A549 treated with AZD2906 at 1 μM for 4 hours (cell line): Measurements from ENCODE around the gene KIF3C. TPM values are rescaled to one million over a fixed set of nuclear protein-coding genes. Genes with fewer than 3 reads are reported as not detected.

Experiments
- total RNA-seq: library from RNA; stranded (reverse); fragments of 200-300 nt; extraction: Qiagen RNA extraction; gene quantifications from 5 replicates; pipeline ENCODE4 v1.2.3, GENCODE V29; 2022

KIF3C gene
- 36.4 to 42.8 TPM (median 40.2 TPM) in 5 replicates for total RNA-seq

DNA sequence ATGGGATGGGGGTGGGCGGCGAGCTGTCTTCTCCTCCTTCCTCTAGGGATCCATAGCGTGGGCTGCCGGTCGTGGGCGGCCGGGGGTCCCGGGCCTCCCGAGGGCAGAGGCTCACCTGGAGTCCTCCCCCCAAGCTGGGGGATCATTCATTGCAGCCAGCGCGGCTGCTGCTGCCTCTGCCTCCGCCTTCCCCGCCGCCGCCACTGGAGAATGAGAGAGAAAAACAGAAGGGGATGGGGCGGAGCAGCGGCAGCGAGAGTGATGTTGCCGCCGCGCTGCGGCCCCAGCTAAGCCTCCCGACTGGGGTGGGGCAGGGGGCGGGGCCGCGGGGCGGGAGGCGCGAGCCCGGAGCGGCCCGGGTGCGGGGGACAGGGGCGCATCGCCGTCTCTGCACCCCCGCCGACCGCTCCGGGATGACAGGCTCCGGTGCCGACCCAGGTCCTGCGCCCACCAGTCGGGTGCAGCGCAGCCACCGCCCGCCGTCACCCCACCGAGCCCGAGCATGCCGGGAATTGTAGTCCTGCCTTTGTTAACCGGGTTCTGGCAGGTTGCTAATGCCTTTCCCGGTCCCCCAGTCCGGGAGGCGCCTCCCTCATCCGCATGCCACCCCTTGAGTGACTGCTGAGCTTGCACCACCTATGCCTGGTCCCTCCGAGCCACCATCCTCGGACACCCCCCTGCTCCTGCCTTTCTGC lies at the start of gene KIF3C:
Gene KIF3C, minus strand, starts transcription at position 225 of the 695 bp plus-strand sequence. CDS start 580 bp downstream, outside the sequence.

GRCh38 chr2:25878361-25879132 lies 103.8 kb downstream of the KIF3C start, which contains the start of gene ASXL2:
ASXL2 (minus strand) TSS chr2:25878487; CDS start chr2:25878222, 265 bp downstream.

Other genes with a start within 250 kb of the KIF3C start
- gene ASXL2, start 104.0 kb downstream of the KIF3C start, total RNA-seq = 10.1 to 14.2 TPM (median 13.2 TPM) in 5 replicates
- gene RAB10, start 51.6 kb upstream of the KIF3C start, total RNA-seq = 220 to 313 TPM (median 234 TPM) in 5 replicates
- gene GAREM2, start 190.6 kb upstream of the KIF3C start, total RNA-seq = 6.1 to 8.0 TPM (median 7.4 TPM) in 5 replicates